Forelimb muscle (tissue), 1 donor: ENCODE data around the gene ZNF438. TPM values are rescaled to one million over a fixed set of nuclear protein-coding genes. Genes with fewer than 3 reads are reported as not detected.
"Not testable (repeated sequence)": the region's sequence is repeated elsewhere in the genome, so short reads cannot be mapped to it uniquely, and the experiment has no call there.

Source experiments
- DNase-seq: peaks from one replicate; pipeline ENCODE4 v3.0.0-alpha.2; 2013; ENCODE audit warnings: low read depth
- polyA plus RNA-seq: library from polyadenylated mRNA; unstranded; fragments of 120-200 nt; gene quantifications from one replicate; pipeline ENCODE4 v1.2.1, GENCODE V29; 2013; ENCODE audit not compliant: insufficient read length

The ZNF438 gene
- polyA plus RNA-seq, 1 donor = 15.8 TPM

DNA sequence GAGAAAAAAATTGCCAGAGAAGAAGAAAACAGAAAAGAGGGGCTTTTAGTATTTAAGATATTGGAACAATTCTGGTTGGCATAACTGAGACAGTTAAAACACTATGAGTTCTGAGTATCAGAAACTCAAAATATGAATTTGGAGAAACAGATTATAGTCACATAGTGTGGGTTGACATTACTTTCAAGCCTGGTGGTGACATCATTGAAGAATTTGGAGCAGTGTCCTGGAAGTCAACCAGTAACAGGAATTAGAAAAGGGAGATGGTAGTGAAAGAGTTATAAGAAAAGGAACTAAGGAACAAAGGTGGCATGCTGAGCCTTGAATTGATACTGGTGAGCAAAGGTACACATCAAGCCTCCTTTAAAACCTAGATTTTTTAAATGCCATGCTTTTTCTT is 88.2 kb downstream of the ZNF438 start:
- DNase-seq = no peak

DNA sequence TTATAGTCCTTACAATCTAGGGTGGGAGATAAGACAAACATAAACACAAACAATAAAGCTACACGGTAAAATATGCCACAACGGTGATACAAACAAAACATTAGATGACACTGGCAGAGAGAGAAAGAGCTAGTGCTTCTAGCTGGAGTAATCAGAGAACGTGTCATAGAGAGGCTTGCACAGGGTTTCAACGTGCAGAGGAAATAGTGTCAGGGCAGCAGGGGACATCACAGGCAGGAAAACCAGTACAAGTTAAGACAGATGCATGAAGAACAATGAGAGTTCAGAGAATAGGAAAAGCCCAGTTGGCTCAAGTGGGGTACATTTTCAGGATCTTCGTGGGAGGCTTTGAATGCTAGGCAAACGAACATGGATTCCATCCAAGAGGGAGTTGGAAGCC is 91.4 kb downstream of the ZNF438 start:
- DNase-seq = no peak

DNA sequence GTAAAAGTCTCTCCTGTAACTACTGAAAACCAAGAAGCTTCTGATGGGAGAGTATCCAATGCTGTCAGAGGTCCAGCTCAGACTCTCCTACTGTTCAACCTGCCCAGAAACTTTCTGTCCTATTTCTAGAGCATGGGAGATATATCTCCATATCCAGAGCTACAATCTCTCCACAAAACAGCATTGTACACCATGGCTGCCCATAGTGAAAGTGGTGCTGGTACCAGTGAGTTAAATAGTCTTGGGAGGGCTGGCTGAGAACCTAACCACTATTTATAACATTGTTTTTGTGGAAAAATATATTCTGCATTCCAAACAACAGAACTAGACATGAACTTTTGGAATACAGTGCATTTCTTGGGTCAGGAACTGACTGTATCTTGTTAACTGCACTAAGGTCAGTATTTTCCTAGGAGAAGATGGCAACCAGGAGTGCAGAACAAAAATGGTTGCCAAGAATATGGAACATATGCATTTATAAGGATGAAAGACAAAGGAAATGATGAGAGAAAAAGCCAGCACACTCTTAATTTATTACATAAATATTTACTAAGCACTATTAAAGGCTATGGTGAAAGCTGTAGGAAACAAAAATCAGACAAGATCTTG is 91.9 kb downstream of the ZNF438 start:
- no peak for DNase-seq

DNA sequence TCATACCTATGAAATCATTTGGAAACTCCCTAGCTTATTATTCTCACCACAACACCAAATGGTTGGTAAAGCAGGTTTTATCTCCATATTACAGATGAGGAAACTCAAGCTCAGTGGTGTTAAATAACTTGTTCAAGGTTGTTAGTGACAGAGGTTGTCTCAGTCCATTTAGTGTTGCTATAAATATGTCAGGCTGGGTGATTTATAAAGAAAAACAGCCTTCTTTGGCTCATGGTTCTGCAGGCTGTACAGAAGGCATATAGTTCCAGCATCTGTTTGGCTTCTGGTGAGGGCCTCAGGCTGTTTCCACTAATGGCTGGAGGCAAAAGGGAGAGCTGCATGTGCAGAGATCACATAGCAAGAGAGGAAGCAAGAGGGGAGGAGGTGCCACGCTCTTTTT is 96.6 kb downstream of the ZNF438 start:
- no peak for DNase-seq

DNA sequence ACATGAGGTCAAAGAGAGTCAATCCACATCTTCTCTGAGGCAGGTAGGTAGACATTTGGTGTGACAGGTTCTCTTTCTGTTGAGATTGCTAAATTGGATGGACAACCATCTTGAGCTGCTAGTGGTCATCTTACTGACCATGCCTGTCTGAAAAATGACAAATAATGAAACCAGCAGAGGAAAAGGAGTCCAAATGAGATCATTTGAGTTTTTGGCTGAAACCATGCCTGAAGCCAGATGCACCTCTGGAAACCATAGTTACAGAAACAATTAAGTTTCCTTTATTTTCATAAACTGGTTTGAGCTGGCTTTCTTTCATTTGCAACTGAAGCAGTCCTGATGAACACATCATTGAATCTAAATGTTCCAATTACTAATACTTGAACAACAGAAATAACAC is 100.6 kb downstream of the ZNF438 start:
- DNase-seq = no peak

DNA sequence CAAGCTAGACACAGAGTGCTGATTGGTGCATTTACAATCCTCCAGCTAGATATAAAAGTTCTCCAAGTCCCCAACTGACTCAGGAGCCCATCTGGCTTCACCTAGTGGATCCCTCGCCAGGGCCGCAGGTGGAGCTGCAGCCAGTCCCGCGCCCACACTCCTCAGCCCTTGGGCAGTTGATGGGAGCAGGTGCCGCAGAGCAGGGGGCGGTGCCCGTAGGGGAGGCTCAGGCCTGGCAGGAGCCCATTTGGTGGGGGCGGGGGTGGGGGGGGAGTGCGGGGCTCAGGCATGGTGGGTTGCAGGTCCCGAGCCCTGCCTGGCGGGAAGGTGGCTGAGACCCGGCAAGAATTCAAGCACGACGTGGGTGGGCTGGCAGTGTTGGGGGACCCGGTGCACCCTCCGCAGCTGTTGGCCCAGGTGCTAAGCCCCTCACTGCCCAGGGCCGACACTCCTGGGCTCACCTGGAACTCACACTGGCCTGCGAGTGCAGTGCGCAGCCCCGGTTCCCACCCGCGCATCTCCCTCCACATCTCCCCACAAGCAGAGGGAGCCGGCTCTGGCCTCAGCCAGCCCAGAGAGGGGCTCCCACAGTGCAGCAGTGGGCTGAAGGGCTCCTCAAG is 101.7 kb downstream of the ZNF438 start:
- no peak for DNase-seq

DNA sequence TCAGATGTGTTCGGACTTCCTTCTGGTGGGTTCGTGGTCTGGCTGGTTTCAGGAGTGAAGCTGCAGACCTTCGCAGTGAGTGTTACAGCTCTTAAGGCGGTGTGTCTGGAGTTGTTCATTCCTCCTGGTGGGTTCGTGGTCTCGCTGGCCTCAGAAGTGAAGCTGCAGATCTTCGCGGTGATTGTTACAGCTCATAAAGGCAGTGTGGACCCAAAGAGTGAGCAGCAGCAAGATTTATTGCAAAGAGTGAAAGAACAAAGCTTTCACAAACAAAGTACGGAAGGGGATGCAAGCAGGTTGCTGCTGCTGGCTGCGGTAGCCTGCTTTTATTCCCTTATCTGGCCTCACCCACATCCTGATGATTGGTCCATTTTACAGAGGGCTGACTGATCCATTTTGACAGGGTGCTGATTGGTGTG is 102.3 kb downstream of the ZNF438 start:
- DNase-seq = not testable (repeated sequence)

DNA sequence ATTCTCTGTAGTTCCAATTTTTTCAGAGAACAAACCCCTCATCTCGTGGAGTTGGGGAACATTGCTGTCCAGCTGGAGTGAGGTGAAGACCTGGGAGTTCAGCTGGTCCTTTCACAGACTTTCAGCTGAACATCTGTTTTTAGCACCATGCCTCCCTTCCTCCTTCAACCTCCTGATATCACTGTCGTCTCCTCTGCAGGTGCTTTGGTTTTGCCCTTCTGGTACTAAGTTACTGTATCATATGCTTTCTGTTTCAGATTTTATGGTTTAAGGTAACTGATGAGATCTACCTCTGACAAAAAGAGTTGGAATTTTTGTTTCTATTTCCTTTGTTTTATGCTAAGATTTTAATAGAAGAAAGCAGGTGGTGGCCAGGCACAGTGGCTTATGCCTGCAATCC is 102.9 kb downstream of the ZNF438 start:
- DNase-seq = no peak

DNA sequence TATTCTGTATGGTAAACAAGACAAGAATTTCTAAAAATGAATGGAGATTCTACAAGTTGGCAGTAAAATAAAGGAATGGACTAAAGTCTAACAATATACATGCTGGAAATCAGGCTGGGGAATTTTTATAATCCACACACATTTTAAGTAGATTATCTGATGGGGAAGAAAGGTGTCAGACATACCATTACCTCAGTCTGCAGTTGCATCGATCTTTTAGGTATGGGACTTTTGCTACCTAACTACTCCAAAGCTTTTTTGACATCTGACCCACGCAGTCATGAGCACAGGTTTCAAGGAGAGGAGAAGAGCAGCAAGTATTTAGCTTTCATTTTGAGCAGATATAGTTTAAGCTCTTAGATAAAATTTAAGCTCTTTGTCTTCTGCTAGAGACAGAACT is 113.0 kb downstream of the ZNF438 start:
- no peak for DNase-seq

DNA sequence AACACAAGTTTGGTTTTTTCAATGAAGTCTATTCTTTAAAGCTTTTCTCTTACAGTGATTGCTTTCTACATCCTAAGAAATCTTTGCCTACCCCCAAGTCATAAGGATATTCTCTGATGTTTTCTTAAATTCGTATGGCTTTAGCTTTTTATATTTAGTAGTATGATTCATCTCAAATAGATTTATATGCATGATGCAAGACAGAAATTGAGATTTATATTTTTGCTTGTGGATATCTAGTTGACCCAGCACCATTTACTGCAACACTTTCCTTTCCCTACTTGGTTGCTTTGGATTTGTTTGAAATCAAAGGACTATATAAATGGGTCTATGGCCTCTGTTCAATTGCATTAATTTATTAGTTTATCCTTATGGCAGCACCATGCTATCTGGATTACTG is 113.9 kb downstream of the ZNF438 start:
- DNase-seq = no peak

DNA sequence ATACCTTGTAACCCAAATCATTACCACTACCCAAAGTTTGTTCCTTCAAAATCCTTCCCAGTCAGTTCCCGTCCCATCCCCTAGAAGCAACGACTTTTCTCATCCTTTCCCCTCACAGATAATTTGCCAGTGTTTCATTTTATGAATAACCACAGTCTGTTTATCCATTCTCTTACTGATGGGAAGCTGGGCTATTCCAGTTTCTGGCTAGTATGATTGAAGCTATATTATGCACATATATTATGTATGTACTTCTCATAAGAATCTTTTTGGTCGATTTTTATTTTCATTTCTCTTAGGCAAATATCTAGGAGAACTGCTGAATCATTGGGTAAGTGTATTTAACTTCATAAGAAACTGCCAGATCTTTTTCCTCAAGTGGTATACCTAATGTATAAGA is 114.6 kb downstream of the ZNF438 start:
- no peak for DNase-seq

DNA sequence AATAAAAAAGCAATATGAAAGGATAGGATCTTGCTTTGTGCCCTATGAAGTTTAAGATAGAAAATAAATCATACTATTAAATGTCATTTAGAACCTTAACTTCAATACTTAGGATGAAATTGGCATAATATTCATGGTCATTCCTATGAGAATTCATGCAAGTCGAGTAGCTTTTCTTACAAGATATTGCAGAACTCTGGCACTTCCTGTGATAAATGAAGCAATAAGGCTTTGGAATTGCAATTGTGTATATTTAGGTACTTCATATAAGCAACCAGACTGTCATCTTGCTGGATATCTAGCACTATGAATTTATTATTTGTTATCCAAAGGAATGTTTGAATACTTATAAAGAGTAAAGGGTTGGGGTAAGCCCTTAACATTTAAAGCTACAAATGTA is 116.5 kb downstream of the ZNF438 start:
- no peak for DNase-seq

DNA sequence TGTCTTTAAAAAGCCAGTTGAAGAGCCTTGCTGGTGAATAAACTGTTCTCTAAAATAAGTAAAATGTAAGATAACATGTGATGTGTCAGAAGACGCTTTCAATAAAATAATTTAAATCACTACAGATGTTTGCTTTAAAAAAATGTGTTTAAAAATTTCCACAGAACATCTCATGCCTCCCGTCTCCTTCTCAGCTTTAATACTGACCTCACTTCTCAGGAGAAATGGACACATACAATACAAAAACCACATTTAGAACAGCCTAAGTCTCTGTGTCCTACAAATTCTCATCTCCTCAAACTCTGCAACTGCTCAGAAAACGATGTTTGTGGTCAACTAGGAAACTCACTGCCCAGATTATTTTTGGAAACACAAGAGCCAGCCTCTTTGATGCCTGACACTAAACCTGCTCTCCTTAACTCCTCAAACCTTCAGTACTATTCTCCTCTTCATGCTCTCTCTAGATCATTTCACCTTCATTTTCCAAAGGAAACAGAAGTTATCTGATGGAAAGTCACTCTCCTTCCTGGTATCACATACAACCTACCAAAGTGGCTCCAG is 120.3 kb downstream of the ZNF438 start:
- DNase-seq = no peak

DNA sequence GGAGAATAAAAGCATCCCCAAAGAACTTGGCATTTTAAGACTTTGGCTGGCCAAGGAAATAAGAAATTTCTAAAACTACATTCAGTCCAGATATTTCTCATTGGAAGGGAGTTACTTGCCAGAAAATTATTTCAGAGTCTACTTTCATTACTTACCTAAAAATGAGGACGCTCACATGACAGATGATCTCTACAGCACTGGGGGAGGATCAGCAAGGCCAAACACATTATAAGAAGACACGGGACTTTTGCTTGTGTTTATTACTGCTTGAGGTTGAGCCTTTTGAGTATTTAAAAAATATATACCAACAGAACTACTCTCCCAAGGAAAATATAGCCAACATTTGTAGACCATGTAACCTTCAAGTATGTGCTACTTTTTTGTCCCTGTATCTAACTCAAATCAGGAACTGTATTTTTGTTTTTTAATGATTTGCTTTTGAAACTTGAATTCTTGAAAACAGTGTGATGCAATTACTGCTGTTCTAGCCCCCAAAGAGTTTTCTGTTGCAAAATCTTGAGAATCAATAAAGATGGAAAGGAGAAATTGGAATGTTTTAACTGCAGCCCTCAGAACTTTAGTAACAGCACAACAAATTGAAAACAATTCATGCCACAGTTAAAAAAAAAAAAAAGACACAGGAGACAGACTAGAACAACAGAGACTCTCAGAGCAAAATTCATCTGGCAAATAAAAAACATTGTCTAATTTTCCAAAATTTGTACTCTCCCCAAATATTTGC is 128.1 kb downstream of the ZNF438 start:
- no peak for DNase-seq

DNA sequence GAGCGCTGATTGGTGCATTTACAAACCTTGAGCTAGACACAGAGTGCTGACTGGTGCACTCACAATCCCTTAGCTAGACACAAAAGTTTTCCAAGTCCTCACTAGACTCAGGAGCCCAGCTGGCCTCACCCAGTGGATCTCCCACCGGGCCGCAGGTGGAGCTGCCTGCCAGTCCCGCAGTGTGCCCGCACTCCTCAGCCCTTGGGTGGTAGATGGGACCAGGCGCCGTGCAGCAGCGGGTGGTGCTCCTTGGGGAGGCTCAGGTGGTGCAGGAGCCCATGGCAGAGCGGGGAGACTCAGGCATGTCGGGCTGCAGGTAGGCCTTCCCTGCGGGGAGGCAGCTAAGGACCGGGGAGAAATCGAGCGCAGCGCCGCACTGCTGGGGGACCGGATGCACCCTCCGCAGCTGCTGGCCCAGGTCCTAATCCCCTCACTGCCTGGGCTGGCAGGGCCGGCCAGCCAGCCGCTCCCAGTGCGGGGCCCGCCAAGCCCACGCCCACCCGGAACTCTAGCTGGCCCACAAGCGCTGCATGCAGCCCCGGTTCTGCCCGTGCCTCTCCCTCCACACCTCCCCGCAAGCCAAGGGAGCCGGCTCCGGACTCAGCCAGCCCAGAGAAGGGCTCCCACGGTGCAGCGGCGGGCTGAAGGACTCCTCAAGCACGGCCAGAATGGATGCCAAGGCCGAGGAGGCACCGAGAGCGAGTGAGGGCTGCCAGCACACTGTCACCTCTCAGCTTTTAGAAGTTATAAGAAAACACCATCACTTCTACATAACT is 128.9 kb downstream of the ZNF438 start:
- no peak for DNase-seq

DNA sequence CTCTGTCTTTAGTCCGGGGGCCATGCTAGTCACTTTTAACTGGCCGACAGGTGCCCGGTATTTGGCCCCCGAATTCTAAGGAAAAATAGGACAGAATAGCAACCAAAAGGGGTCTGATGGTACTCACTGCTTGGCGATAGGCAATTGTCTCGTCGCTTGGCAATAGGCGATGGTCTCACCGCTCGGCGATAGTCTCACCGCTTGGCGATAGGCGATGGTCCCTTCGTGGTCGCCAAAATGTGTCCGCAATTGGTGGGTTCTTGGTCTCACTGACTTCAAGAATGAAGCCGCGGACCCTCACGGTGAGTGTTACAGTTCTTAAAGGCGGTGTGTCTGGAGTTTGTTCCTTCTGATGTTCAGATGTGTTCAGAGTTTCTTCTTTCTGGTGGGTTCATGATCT is 130.2 kb downstream of the ZNF438 start:
- DNase-seq = not testable (repeated sequence)

DNA sequence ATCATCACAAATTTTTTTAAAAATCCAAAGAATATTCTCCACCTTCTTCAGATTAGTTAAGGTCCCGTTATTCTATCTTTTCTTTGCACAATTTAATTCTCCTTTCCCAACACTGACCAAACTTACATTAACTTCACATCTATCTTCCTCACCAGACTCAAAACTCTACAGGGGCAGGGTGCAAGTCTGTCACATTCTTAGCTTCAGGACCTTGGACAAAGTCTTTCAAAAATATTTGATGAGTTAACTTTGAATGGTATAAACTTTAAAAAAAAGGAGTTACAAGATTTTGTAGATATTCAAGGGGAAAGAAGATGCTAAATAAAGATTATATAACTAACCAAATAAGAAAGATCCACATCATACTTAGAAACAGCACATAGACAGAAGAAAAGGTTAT is 132.7 kb downstream of the ZNF438 start:
- no peak for DNase-seq

DNA sequence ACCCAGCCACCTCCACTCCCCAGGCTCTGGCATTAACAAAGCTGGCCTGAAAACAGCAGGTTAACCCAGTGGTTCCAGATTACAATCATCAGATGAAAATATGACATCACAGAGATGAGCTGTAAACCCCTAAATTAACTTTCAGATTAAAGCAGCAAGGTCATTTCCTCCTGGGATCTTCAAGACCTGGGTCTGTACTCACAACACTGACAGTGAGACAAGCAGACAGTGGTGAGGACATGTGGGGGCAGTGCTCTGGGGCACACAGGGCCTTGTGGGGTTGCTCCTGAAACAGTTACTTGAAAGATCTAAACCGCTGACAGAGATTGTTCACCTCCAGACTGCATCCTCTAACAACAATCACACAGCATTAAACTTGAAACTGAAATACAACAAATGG is 134.1 kb downstream of the ZNF438 start:
- no peak for DNase-seq

DNA sequence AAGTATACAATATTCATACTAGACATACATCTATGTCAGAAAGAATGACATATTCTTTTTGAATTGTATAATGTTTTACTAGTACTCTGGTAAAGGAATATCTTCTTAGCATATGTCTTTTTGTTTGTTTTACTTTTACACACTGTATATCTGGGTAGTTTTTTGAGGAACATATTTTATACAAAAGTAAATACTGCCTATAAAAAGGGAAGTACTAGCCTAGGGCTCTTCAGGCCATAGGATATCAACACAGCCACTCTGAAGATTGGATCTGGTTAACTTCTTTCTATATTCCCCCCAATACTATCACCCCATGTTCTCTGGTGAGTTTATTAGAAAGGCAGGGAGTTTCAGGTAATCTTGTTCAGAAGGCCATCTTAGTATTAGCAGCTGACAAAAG is 134.6 kb downstream of the ZNF438 start:
- no peak for DNase-seq

DNA sequence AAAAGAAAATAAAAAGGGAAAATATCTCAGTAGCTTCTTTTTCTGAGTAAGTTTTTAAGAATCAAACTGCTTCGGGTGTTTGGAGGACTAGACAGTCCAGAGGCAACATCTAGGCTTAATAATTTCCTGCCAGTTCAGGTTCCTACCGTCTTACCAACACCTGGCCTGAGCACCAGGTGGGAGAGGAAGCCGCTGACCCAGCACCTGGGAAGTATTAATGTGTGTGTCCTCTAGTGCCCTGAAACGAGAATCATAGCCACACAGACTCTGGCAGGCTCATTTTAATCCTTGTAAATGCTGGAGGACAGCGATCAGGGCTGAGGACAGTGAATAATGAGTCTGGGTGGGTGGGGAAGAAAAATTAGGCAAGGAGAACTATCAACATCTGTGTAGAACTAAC is 137.4 kb downstream of the ZNF438 start:
- no peak for DNase-seq

DNA sequence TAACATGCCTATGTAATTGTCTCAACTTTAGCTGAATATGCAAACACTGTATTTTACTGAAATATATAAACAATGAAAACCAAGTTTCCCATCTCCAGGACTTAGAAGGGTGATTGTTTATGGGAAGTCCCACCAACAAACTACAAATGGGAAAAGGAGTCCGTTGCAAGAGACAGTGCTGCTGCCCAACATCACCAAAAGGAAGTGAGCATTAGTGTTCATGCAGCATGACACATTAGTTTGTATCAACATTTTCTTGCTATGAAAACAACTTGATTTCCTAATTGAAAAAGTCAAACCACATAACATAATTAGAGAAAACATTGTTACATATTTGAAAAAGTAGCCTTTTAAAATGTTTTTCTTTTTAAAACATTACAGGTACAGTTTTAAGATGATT is 138.5 kb downstream of the ZNF438 start:
- no peak for DNase-seq

DNA sequence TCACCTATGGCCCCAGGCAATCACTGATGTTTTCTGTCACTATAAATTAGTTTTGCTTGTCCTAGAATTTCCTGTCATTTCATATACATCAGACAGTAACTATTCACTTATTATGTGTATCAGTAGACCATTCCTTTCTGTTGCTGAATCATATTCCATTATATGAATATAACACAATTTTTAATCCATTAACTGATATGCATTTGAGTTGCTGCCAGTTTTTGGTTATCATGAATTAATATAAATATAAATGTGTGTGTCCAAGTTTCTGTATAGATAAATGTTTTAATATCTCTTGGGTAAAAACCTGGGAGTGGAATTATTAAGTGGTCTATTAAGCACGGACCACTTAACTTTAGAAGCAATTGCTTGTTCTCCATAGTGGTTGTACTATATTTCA is 143.8 kb downstream of the ZNF438 start:
- DNase-seq = no peak
